Activated T-cell treated with anti-CD3 and anti-CD28 coated beads for 48 hours (primary cell): Measurements from ENCODE around the gene GPHA2.

Experiments used
- DNase-seq: peaks from one replicate; pipeline ENCODE4 v3.0.0-alpha.2; 2020; ENCODE audit warnings: low read depth

GPHA2 gene

DNA sequence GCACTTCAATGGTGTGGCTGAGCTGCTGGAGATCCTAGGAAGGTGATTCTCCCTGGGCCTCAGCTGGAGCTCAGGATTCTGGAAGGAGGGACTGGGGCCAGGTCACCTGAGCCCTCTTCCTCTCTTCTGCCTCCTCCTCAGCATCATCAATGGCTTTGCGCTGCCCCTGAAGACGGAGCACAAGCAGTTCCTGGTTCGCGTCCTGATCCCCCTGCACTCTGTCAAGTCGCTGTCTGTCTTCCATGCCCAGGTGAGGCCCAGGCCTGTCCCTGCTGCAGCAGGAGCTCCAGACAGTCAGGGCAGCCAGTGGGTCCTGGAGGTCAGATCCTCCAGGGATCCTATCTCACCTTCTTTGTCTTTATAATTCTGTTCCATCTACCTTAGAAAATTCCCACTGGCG lies 5.4 kb downstream of the GPHA2 start:
- no peak for DNase-seq

DNA sequence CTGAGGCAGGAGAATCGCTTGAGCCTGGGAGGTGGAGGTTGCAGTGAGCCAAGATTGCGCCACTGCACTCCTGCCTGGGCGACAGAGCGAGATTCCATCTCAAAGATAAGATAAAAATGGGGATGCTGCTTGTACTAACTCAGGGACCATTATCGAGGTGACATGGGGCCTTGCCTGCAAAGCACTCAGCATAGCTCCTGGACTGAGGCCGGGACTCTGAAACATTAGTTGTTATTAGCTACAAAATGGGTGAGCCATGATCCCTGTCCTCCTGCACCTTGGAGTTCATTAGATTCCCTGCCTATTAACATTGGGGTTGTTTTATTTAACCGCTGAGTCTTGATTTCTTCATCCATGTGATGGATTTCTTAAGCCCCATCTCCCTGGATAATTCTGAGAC lies 6.1 kb downstream of the GPHA2 start:
- no peak for DNase-seq

DNA sequence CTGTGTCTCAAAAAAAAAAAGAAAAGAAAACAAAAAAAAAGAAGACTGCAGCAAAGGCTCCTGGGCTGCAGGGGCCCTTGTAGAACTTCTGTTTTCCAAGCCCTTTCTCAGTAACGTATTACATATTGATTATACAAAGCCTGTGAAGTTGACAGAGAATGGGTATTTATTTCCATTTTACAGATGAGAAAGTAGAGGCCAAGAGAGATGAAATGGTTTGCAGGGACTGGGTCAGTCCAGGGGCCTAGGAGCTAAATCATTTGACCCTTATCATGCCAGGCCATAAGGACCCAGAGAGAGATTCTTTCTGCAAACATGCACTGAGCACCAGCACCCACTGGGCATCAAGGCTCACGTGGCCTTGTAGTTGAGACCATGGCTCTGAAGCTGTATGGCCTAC lies 6.7 kb downstream of the GPHA2 start:
- DNase-seq, result no peak

- no peak for DNase-seq
Observed at GRCh38 chr11:64926689-64927088, 9.0 kb downstream of the GPHA2 start.

GRCh38 chr11:64925536-64926436 lies 9.9 kb downstream of the GPHA2 start:
- DNase-seq, result no peak

DNA sequence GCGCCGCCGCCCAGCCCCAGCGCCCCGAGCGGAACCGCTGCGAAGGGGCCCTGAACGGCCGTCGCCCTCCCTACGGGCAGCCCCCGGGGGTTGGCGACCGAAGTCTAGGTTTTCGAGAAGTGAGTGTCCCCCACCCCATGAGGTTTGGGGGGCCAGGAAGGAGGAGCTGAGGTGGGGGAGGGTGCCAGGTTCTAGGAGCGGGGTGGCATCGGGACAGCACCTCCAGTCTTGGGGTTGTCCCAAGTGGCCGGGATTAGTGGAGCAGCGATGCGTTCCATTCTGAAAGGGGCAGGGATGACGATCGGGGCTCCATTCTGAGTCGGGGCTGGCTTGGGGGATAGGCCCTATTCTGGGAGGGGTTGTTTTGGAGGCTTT lies 10.8 kb downstream of the GPHA2 start:
- DNase-seq, result no peak

GRCh38 chr11:64923944-64924909 lies 11.5 kb downstream of the GPHA2 start, which contains the start of gene PPP2R5B:
PPP2R5B (plus strand) TSS chr11:64924689; CDS start chr11:64925735, 1,046 bp downstream.
- DNase-seq, result peak; percentile 83

GRCh38 chr11:64923151-64923661 lies 12.5 kb downstream of the GPHA2 start:
- DNase-seq, result no peak

GRCh38 chr11:64921384-64921783 lies 14.3 kb downstream of the GPHA2 start:
- no peak for DNase-seq

- no peak for DNase-seq
Observed at GRCh38 chr11:64920124-64920523, 15.6 kb downstream of the GPHA2 start.

- no peak for DNase-seq
Observed at GRCh38 chr11:64919627-64920026, 16.1 kb downstream of the GPHA2 start.

GRCh38 chr11:64918017-64918416 lies 17.7 kb downstream of the GPHA2 start:
- no peak for DNase-seq

GRCh38 chr11:64917663-64917995 lies 18.1 kb downstream of the GPHA2 start:
- no peak for DNase-seq

DNA sequence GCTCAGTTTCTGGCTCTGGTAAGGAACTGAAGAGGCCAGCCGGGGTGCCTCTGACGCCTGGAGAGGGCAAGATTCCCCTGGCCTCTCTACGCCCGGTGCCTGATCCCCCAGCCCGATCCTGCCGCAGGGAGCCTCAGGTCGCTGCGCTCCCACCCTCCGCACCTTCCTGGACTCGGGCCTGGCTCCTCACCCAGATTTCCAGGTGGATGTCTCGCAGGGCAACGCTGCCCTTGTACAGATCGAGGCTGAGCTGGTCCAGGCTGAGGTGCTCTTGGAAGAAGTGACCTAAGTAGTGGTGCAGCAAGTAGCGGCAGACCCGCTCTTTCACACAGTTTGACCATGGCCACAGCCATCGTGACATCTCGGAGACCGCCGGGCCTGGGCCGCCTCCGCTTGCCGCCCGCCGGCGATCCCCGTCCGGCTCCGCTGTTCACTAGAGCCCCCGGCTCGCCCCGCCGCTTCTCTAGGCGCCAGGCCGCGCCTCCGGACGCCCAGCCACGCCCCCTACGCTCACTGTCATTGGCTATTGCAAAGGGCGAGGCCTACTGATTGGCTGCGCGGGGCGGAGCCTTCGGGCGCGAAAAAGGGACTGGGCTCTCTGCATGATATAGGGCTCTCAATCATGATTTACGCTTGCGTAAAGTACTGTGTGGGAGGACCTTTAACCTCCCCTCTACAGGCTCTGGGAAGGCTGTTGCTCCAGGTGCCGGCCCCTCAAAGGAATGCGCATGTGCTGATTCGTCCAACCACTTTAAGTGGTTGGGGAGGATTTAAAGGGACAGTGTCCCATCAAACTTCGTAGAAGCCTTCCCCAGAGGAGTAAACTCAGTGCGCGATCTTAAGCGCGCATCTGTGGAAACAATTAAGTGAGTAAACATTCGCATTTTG lies 18.7 kb downstream of the GPHA2 start, which contains the start of gene ATG2A:
ATG2A (minus strand) TSS at position 435 of the 888 bp plus-strand sequence; CDS start at position 361, 74 bp downstream.
- DNase-seq, result peak; percentile 98

DNA sequence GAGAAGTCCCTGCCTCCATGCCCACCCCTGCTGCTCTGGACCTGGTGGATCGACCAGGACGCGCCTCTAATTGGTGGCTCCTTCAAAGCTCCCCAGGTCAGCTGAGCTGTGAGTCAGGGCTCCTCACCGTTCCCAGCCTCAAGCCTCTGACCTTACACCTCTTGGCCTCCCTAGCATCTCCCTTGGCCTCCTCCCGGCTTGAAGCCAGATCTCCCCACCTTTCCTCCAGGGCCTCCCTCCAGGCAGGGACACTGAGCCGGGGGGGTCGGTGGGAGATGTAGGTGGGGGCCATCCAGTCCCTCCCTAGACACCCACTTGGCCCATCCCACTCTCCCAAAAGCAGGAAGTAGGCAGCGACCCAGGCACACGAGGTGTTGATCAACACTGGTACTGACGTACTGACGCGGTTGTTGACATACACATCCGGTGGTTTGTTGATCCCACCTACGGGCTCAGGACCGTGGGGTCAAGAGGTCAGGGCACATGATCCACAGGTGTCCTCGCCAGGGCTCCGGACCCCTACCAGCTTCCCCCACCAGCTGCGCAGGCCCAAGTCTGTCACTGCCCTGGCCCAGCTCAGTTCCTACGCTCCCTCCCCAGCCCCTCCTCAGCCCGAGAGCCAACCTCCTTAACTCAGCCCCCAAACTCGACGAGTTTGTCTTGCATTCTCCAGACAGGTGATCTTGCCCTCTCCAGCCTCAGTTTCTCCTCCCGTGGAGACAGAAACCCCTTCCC lies 19.5 kb downstream of the GPHA2 start:
- DNase-seq, result no peak

- DNase-seq, result no peak
Observed at GRCh38 chr11:64915376-64915887, 20.3 kb downstream of the GPHA2 start.

DNA sequence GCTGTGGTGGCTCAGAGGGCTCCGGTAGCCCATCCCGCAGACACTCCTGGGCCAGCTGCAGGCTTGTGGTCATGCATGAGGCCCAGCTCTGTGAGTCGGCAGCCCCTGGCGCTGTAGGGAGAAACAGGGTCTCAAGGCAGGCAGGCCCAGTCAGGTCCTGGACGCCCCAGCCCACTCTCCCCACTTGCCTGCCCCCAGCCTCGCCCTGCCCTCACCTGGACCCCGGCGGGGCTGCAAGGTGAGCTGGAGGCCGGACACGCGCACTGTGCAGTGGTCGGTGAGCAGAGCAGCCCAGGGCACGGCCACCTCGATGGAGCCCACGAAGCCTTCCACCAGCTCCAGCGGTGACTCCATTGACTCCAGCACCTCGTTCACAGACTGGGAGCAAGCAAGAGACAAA lies 21.6 kb downstream of the GPHA2 start:
- DNase-seq, result no peak

DNA sequence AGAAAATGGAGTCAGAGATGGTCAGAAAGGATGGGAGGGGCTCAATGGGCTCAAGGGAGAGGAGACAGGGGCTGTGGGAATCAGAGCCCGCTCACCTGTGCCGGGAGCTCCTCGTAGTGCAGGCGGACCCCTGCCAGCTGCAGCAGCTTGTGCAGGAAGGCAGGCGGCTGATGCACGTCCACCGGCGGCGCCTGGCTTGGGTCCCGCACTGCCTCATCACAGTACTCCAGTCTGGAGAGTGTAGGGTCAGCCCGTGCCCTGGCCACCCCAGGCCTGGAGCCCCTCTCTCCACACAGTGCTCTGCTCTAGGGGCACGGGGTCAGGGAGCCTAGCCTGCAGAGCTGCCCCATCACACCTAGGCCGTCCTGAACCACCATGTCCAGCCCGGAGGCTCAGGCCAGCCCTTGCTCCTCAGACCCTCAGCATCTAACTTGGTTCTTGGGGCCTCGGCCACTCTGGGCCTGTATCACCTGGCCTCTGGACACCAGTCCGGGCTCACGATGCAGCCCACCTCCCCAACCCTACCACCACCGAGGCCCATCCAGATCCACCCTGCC lies 22.4 kb downstream of the GPHA2 start:
- no peak for DNase-seq

GRCh38 chr11:64911689-64912088 lies 24.0 kb downstream of the GPHA2 start:
- no peak for DNase-seq

DNA sequence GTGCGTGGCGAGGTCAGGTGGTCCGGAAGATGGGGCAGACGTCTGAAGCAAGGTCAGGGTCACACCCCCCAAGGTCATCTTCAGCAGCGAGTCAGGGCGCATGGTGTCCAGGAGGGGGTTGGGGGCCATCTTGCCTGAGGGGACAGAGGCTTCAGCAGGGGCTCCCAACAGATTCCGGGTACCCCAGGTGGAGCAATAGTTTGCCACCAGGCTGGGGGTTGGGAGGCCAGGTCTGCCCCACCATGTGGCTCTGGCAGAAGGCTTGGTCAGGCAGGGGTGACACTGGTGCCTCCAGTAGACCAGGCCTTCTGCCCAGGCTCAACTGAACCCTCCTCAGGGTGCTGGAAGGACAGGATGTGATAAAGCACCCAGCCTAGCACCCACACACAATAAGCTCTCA lies 24.6 kb downstream of the GPHA2 start:
- no peak for DNase-seq
